Nasal cavity respiratory epithelium epithelial cell of viscerocranial mucosa (primary cell): ENCODE data around the gene NPPC. TPM values are rescaled to one million over a fixed set of nuclear protein-coding genes. Genes with fewer than 3 reads are reported as not detected.

Experiments
- total RNA-seq: library from RNA; depleted of rRNA; stranded (reverse); fragments of >200 nt; gene quantifications from 2 replicates; pipeline ENCODE4 v1.2.3, GENCODE V29; 2014

The NPPC gene
- not detected in 2 replicates for total RNA-seq

GRCh38 chr2:231926180-231926741, at the start of gene NPPC:
NPPC (minus strand) TSS chr2:231926396; CDS start chr2:231926249, 147 bp downstream.

GRCh38 chr2:231961349-231962166, 35.4 kb upstream of the NPPC start, which contains the start of gene DIS3L2:
DIS3L2 (plus strand) TSS chr2:231961713; CDS start chr2:232014928, 53,215 bp downstream.

Other genes with a start within 250 kb of the NPPC start
- gene PTMA, start 217.9 kb downstream of the NPPC start, total RNA-seq = 500 and 760 TPM in 2 replicates
- 11.7 and 14.0 TPM in 2 replicates for gene PDE6D, start 145.1 kb downstream of the NPPC start, total RNA-seq
- 13.3 and 24.2 TPM in 2 replicates for gene COPS7B, start 140.0 kb downstream of the NPPC start, total RNA-seq
- gene DIS3L2, start 35.3 kb upstream of the NPPC start, total RNA-seq = 9.6 and 23.0 TPM in 2 replicates